CD4-positive, alpha-beta T cell treated with Interleukin-10 for 1 hour (primary cell): ENCODE measurements around the gene TEAD1.
"Not testable (repeated sequence)": the region's sequence is repeated elsewhere in the genome, so short reads cannot be mapped to it uniquely, and the experiment has no call there.

Experiments used
- DNase-seq: peaks from one replicate; pipeline ENCODE4 v3.0.0-alpha.2; 2020

Gene TEAD1

GRCh38 chr11:12876340-12876739, 202.1 kb downstream of the TEAD1 start:
- DNase-seq = no peak

- no peak for DNase-seq
Measured at GRCh38 chr11:12876988-12877387, 202.8 kb downstream of the TEAD1 start.

- not testable (repeated sequence) for DNase-seq
Measured at GRCh38 chr11:12877508-12877907, 203.3 kb downstream of the TEAD1 start.

- no peak for DNase-seq
Measured at GRCh38 chr11:12880327-12880726, 206.1 kb downstream of the TEAD1 start.

- DNase-seq = no peak
Measured at GRCh38 chr11:12882670-12883069, 208.4 kb downstream of the TEAD1 start.

- DNase-seq = no peak
Measured at GRCh38 chr11:12884751-12885318, 210.6 kb downstream of the TEAD1 start.

- DNase-seq = no peak
Measured at GRCh38 chr11:12885717-12886239, 211.6 kb downstream of the TEAD1 start.

GRCh38 chr11:12886508-12886907, 212.3 kb downstream of the TEAD1 start:
- no peak for DNase-seq

GRCh38 chr11:12888525-12889158, 214.4 kb downstream of the TEAD1 start:
- DNase-seq = peak; percentile 54

GRCh38 chr11:12889243-12889642, 215.0 kb downstream of the TEAD1 start:
- no peak for DNase-seq

GRCh38 chr11:12890476-12890875, 216.3 kb downstream of the TEAD1 start:
- DNase-seq = no peak

GRCh38 chr11:12893787-12894672, 219.8 kb downstream of the TEAD1 start:
- DNase-seq = peak; percentile 52

GRCh38 chr11:12897390-12897789, 223.2 kb downstream of the TEAD1 start:
- no peak for DNase-seq

GRCh38 chr11:12897867-12898266, 223.6 kb downstream of the TEAD1 start:
- no peak for DNase-seq

- no peak for DNase-seq
Measured at GRCh38 chr11:12900496-12900895, 226.3 kb downstream of the TEAD1 start.

- no peak for DNase-seq
Measured at GRCh38 chr11:12901272-12901671, 227.1 kb downstream of the TEAD1 start.

- no peak for DNase-seq
Measured at GRCh38 chr11:12901874-12902481, 227.8 kb downstream of the TEAD1 start.

- no peak for DNase-seq
Measured at GRCh38 chr11:12902791-12903486, 228.7 kb downstream of the TEAD1 start.

- DNase-seq = no peak
Measured at GRCh38 chr11:12905435-12905834, 231.2 kb downstream of the TEAD1 start.

GRCh38 chr11:12906501-12906900, 232.3 kb downstream of the TEAD1 start:
- DNase-seq = no peak

GRCh38 chr11:12909879-12910278, 235.7 kb downstream of the TEAD1 start:
- DNase-seq = no peak

- DNase-seq = no peak
Measured at GRCh38 chr11:12914400-12914912, 240.2 kb downstream of the TEAD1 start.
